Tibial nerve (tissue), 4 donors: Measurements from ENCODE around the gene AMIGO3. TPM values are rescaled to one million over a fixed set of nuclear protein-coding genes. Genes with fewer than 3 reads are reported as not detected.
A peak's percentile ranks its signal among the peaks of the same experiment; 100 is the strongest.

Source experiments
- DNase-seq, 2 donors: peaks; one replicate each; pipeline ENCODE4 v3.0.0-alpha.2; 2019; ENCODE audit warnings: low spot score in 2 of 2
- H3K27ac ChIP-seq, 4 donors: fragments of 200-600 bp; sonication (generic) in 3 of 4; one replicate each; pipeline ENCODE4 v1.5.1; 2017 to 2019; ENCODE audit warnings: mild to moderate bottlenecking in 1 of 4
- H3K27me3 ChIP-seq, 2 donors: fragments of 200-600 bp; sonication (generic) in 1 of 2; one replicate each; pipeline versions ENCODE4 v1.5.1 to v1.6.0; 2017 to 2019
- H3K36me3 ChIP-seq, 3 donors: fragments of 200-600 bp; sonication (generic); one replicate each; pipeline ENCODE4 v1.5.1; 2018 to 2019
- H3K4me1 ChIP-seq, 4 donors: fragments of 200-600 bp; sonication (generic) in 3 of 4; one replicate each; pipeline ENCODE4 v1.5.1; 2017 to 2019
- H3K4me3 ChIP-seq, 4 donors: fragments of 200-600 bp; sonication (generic) in 3 of 4; one replicate each; pipeline ENCODE4 v1.5.1; 2017 to 2019; ENCODE audit warnings: mild to moderate bottlenecking in 1 of 4, moderate library complexity in 1 of 4
- H3K9me3 ChIP-seq, 4 donors: fragments of 200-600 bp; sonication (generic) in 3 of 4; one replicate each; pipeline ENCODE4 v1.5.1; 2017 to 2019
- EP300 ChIP-seq, 2 donors: sonication (generic); formaldehyde crosslinking; IDR thresholded peaks; one replicate each; pipeline ENCODE4 v1.6.1; 2017; ENCODE audit warnings: antibody characterized with exemption in 2 of 2, mild to moderate bottlenecking in 1 of 2
- POLR2A ChIP-seq, 2 donors: fragments of 450-650 bp; IDR thresholded peaks; one replicate each; pipeline ENCODE4 v1.6.1; 2017; ENCODE audit warnings: antibody characterized with exemption in 2 of 2, mild to moderate bottlenecking in 2 of 2, moderate library complexity in 2 of 2
- WGBS, 2 donors: methylation state at CpG; one replicate each; pipeline ENCODE4 v1.1.5; 2018; 5-methylcytosine and 5-hydroxymethylcytosine counted together
- total RNA-seq, 4 donors: library from RNA; depleted of rRNA; stranded (reverse); fragments of >200 nt; gene quantifications; one replicate each; pipeline ENCODE4 v1.1.0, GENCODE V29; 2016
- TF ChIP-seq, protein P1 (sequence below), 5 experiments: fragments of 200-600 bp in 3 of 5; fragments of 450-650 bp in 2 of 5; sonication (generic) in 3 of 5; IDR thresholded peaks; one replicate each; pipeline ENCODE4 v1.5.1; 2016 to 2019; ENCODE audit warnings: antibody characterized with exemption in 5 of 5, mild to moderate bottlenecking in 3 of 5, moderate library complexity in 2 of 5

Gene AMIGO3
- total RNA-seq, 4 donors from 2014 or later: 2.1 to 4.2 TPM; not detected in 2

DNA sequence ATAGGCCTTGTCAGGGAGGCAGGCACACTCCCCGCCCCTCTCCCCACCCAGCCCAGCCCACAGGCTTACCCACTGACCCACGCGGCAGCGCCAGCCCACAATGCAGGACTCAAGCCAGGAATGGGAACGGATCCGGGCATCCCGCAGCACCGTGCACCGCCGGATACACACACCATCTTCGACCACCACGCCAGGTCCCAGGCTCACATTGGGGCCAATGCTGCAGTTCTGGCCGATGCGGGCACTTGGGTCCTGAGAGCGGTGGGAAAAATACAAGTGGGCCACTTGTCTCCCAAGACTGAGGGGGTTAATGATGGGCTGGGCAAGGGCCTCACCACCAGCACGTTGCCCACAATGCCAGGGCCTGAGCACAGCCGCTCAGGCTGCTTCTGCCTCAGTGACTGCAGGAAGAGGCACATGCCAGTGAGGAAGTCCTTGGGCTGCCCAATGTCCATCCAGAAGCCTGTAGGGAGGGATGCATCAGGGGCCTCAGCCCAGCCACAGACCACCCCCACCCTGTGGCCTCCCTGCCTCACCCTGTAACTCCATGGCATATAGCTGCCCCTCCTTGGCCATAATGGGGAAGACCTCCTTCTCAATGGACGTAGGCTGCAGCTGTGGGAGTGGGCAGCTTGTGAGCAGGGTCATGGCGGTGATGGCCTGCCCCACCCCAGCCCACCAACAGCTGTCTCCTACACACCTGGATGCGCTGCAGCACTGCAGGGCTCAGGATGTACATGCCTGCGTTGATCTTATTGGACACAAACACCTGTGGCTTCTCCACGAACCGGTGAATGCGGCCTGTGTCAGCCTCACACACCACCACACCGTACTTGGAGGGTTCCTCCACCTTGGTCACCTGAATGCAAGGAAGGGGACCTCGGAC, 2.7 kb upstream of the AMIGO3 start:
- peak overlapping the region in 1 of 4 donors; percentile 96 for H3K27ac ChIP-seq
- no peaks in the 10 kb centered on the region for H3K27me3 ChIP-seq
- no peaks in the 10 kb centered on the region for H3K9me3 ChIP-seq
- H3K4me1 ChIP-seq: peaks cover 0 to 55% (median 24%) of the 10 kb centered on the region in 4 donors
- peaks cover 0 to 49% (median 0%) of the 10 kb centered on the region in 3 donors for H3K36me3 ChIP-seq
- peak in 1 of 2 donors; percentile 11 for DNase-seq
- H3K4me3 ChIP-seq: peak overlapping the region in 1 of 4 donors; percentile 98
- WGBS, 2 donors: 81% methylated on average over 23 to 25 of the region's 26 CpGs
- TF ChIP-seq EP300 (IDR thresholded peaks at IDR 0.05) (no peak), POLR2A (IDR thresholded peaks at IDR 0.05) (no peak)
- TF ChIP-seq, protein P1, sequence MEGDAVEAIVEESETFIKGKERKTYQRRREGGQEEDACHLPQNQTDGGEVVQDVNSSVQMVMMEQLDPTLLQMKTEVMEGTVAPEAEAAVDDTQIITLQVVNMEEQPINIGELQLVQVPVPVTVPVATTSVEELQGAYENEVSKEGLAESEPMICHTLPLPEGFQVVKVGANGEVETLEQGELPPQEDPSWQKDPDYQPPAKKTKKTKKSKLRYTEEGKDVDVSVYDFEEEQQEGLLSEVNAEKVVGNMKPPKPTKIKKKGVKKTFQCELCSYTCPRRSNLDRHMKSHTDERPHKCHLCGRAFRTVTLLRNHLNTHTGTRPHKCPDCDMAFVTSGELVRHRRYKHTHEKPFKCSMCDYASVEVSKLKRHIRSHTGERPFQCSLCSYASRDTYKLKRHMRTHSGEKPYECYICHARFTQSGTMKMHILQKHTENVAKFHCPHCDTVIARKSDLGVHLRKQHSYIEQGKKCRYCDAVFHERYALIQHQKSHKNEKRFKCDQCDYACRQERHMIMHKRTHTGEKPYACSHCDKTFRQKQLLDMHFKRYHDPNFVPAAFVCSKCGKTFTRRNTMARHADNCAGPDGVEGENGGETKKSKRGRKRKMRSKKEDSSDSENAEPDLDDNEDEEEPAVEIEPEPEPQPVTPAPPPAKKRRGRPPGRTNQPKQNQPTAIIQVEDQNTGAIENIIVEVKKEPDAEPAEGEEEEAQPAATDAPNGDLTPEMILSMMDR (IDR thresholded peaks at IDR 0.05): no peak

DNA sequence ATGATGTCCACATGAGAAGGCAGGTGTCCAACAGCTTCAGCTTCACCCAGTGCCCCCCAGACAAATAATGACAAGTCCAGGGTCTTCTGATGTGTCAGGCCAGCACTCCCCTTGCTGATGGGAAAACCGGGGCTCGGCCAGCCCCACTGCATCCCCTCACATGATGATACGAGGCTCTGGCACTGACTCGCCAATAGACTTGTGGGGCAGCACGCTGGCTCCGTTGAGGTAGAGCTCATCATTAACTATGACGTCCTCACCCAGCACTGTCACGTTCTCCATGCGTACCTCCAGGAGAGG, 2.1 kb upstream of the AMIGO3 start:
- Histone ChIP-seq H3K4me3 (no peak overlapping the region), H3K4me1 (peaks cover 0 to 55% (median 24%) of the 10 kb centered on the region in 4 donors), H3K27me3 (no peaks in the 10 kb centered on the region), H3K36me3 (peaks cover 0 to 49% (median 0%) of the 10 kb centered on the region in 3 donors), H3K9me3 (no peaks in the 10 kb centered on the region), H3K27ac (no peak overlapping the region)
- no peak for DNase-seq
- TF ChIP-seq, protein P1 (IDR thresholded peaks at IDR 0.05): no peak
- TF ChIP-seq POLR2A (IDR thresholded peaks at IDR 0.05) (no peak), EP300 (IDR thresholded peaks at IDR 0.05) (no peak)
- WGBS, 2 donors: 68 to 82% methylated on average over 9 of the region's 9 CpGs

DNA sequence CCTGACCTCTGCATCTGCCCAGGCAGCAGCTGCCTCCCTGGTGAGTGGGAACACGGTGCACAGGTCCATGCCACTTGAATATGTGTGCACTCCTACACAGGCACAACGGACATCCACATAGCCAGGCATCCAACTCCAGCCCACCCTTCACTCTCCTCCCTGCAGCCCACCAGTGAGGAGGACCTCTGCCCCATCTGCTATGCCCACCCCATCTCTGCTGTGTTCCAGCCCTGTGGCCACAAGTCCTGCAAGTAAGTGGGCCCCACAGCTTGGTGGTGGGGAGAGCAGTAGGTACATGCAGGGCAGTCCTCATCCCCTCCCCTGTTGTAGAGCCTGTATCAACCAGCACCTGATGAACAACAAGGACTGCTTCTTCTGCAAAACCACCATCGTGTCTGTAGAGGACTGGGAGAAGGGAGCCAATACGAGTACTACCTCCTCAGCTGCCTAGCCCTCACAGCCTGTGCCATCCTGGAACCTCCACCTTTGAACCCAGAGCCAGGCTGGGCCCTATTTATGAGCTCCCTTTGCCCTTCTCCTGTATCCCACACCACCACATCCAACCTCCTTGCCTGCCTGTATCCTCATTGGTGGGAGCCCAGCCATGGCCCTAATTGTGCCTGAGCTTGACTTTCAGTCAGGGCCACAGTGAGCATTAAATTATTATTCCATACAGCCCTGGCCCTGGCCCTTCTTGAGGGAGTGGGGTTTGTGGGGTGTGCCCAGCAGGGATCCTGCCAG, 1.5 kb upstream of the AMIGO3 start:
- WGBS, 2 donors: 64 to 71% methylated on average over 4 of the region's 4 CpGs
- no peaks in the 10 kb centered on the region for H3K9me3 ChIP-seq
- no peak for DNase-seq
- H3K4me3 ChIP-seq: no peak overlapping the region
- H3K27ac ChIP-seq: no peak overlapping the region
- H3K36me3 ChIP-seq: peaks cover 0 to 49% (median 0%) of the 10 kb centered on the region in 3 donors
- no peak for TF ChIP-seq POLR2A (IDR thresholded peaks at IDR 0.05)
- TF ChIP-seq, protein P1 (IDR thresholded peaks at IDR 0.05): no peak
- TF ChIP-seq EP300 (IDR thresholded peaks at IDR 0.05): no peak
- peaks cover 0 to 55% (median 24%) of the 10 kb centered on the region in 4 donors for H3K4me1 ChIP-seq
- H3K27me3 ChIP-seq: no peaks in the 10 kb centered on the region

DNA sequence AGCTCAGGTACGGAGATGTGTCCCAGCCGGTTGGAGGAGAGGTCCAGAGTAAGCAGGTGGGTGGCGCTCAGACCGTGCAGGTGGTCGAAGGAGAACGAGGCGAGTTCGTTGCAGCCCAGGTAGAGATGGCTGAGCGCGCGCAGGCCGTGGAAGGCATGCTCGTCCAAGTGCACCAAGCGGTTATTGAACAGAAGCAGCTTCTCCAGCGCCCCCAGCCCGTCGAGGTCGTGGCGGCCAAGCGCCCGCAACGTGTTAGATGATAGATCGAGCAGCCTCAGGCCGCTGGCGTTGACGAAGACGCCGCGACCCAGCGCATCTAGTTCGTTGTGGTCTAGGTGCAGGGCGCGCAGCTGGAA, 648 bp downstream of the AMIGO3 start:
- WGBS, 2 donors: 15 to 18% methylated on average over 29 to 33 of the region's 33 CpGs
- peak overlapping the region in 1 of 4 donors; percentile 75 for H3K27ac ChIP-seq
- DNase-seq: no peak
- H3K9me3 ChIP-seq: no peaks in the 10 kb centered on the region
- peaks cover 0 to 41% (median 20%) of the 10 kb centered on the region in 4 donors for H3K4me1 ChIP-seq
- TF ChIP-seq, protein P1 (IDR thresholded peaks at IDR 0.05): no peak
- no peak for TF ChIP-seq POLR2A (IDR thresholded peaks at IDR 0.05)
- no peak for TF ChIP-seq EP300 (IDR thresholded peaks at IDR 0.05)
- H3K36me3 ChIP-seq: peaks cover 0 to 63% (median 0%) of the 10 kb centered on the region in 3 donors
- no peaks in the 10 kb centered on the region for H3K27me3 ChIP-seq
- H3K4me3 ChIP-seq: peak overlapping the region; percentile 22 to 70 (median 56)
